ENCODE data around the gene TRPM8. TPM values are rescaled to one million over a fixed set of nuclear protein-coding genes. Genes with fewer than 3 reads are reported as not detected.
"Not testable (repeated sequence)": the region's sequence is repeated elsewhere in the genome, so short reads cannot be mapped to it uniquely, and the experiment has no call there.

TRPM8 gene
- total RNA-seq, 1 donor from 2014 or later: not detected

DNA sequence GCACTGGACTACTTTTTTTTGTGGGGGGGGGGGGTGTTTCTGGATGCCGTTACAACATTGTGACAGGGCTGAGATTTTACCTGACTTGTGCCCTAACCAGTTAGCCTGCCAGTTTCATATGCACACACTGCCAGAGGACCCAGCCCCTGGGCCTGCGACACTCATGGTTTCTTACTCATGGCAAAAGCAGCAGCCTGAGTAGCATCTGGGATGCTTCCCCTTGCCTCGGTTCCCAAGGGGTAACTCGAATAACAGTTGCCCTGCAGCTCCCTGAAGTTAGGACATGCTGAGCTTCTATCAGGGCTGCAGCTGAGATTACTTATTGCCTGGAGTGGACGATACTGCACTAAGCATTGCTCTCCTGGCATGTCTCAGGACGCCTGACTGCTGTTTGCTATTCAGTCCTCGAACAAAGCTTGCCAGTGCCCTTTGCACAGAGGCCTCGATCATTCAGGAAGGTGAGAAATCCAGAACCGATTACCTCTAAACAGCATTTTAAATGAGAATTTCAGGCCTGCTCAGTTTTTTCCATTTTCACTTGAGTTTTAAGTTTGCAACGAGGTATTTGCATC, 47.9 kb downstream of the TRPM8 start:
- Mint-ChIP-seq H3K27me3 (ENCODE audit: unreplicated experiment) (peaks cover 4% of the 10 kb centered on the region), H3K9me3 (ENCODE audit: unreplicated experiment) (no peaks in the 10 kb centered on the region), H3K4me3 (ENCODE audit: unreplicated experiment) (no peak overlapping the region), H3K27ac (ENCODE audit: unreplicated experiment) (peak overlapping the region; percentile 4), H3K4me1 (ENCODE audit: unreplicated experiment) (peaks cover 7% of the 10 kb centered on the region), H3K36me3 (ENCODE audit: unreplicated experiment) (no peaks in the 10 kb centered on the region)
- no peak for DNase-seq (ENCODE audit: extremely low spot score, unreplicated experiment)
- TF ChIP-seq, protein P1, sequence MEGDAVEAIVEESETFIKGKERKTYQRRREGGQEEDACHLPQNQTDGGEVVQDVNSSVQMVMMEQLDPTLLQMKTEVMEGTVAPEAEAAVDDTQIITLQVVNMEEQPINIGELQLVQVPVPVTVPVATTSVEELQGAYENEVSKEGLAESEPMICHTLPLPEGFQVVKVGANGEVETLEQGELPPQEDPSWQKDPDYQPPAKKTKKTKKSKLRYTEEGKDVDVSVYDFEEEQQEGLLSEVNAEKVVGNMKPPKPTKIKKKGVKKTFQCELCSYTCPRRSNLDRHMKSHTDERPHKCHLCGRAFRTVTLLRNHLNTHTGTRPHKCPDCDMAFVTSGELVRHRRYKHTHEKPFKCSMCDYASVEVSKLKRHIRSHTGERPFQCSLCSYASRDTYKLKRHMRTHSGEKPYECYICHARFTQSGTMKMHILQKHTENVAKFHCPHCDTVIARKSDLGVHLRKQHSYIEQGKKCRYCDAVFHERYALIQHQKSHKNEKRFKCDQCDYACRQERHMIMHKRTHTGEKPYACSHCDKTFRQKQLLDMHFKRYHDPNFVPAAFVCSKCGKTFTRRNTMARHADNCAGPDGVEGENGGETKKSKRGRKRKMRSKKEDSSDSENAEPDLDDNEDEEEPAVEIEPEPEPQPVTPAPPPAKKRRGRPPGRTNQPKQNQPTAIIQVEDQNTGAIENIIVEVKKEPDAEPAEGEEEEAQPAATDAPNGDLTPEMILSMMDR (IDR thresholded peaks at IDR 0.05): no peak

DNA sequence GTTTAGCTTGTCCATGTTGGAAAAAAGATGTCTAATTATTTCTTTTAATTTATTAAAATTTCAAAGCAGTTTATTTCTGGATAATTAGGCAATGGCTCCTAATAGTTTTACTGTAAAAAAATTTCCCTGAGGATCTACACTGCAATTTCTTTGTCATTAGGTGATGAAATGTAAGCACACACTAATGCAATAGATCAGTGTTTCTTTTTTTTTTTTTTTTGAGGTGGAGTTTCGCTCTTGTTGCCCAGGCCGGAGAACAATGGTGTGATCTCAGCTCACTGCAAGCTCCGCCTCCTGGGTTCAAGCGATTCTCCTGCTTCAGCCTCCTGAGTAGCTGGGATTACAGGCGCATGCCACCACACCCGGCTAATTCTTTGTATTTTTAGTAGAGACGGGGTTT, 48.5 kb downstream of the TRPM8 start:
- not testable (repeated sequence) for H3K4me1 Mint-ChIP-seq (ENCODE audit: unreplicated experiment); H3K27me3 Mint-ChIP-seq (ENCODE audit: unreplicated experiment); H3K9me3 Mint-ChIP-seq (ENCODE audit: unreplicated experiment); H3K36me3 Mint-ChIP-seq (ENCODE audit: unreplicated experiment); H3K27ac Mint-ChIP-seq (ENCODE audit: unreplicated experiment); H3K4me3 Mint-ChIP-seq (ENCODE audit: unreplicated experiment); DNase-seq (ENCODE audit: extremely low spot score, unreplicated experiment)

DNA sequence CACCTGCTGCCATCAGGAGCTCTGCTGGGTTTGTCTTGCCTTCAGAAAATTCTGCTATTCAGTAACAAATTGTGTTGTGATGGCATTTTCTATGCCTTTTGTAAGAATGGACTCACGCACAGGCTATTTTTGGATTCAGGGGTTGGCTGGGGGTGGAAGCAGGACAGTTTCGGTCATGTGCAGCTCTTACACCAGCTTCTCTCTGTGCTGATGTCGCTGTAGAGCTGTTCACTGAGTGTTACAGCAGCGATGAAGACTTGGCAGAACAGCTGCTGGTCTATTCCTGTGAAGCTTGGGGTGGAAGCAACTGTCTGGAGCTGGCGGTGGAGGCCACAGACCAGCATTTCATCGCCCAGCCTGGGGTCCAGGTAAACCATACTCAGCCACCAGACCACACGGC, 49.2 kb downstream of the TRPM8 start:
- Mint-ChIP-seq H3K27ac (ENCODE audit: unreplicated experiment) (no peak overlapping the region), H3K4me1 (ENCODE audit: unreplicated experiment) (peaks cover 7% of the 10 kb centered on the region), H3K4me3 (ENCODE audit: unreplicated experiment) (no peak overlapping the region), H3K36me3 (ENCODE audit: unreplicated experiment) (no peaks in the 10 kb centered on the region), H3K27me3 (ENCODE audit: unreplicated experiment) (peaks cover 3% of the 10 kb centered on the region), H3K9me3 (ENCODE audit: unreplicated experiment) (no peaks in the 10 kb centered on the region)
- TF ChIP-seq, protein P1 (IDR thresholded peaks at IDR 0.05): no peak
- DNase-seq (ENCODE audit: extremely low spot score, unreplicated experiment): no peak

DNA sequence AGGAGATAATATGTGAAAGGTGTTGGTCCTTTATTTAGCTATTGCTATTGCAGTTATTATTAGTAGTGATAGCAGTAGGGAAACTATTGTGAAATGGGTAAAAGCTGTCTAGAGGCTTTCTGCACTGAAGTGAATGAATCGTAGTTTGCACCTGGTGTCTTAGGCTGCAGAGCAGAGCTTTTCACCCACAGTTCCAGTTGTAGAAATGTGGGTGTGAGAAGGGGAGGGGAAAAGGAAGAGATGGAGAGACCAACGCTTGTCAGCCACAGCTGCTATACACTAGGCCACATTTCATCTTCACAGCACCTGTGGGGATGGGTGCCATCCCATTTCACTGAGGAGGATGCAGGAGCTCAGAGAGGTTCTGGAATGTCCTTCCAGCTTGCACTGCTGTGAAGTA, 50.0 kb downstream of the TRPM8 start:
- peaks cover 3% of the 10 kb centered on the region for H3K27me3 Mint-ChIP-seq (ENCODE audit: unreplicated experiment)
- H3K4me1 Mint-ChIP-seq (ENCODE audit: unreplicated experiment): peaks cover 7% of the 10 kb centered on the region
- H3K9me3 Mint-ChIP-seq (ENCODE audit: unreplicated experiment): no peaks in the 10 kb centered on the region
- no peaks in the 10 kb centered on the region for H3K36me3 Mint-ChIP-seq (ENCODE audit: unreplicated experiment)
- DNase-seq (ENCODE audit: extremely low spot score, unreplicated experiment): no peak
- H3K27ac Mint-ChIP-seq (ENCODE audit: unreplicated experiment): no peak overlapping the region
- TF ChIP-seq, protein P1 (IDR thresholded peaks at IDR 0.05): no peak
- no peak overlapping the region for H3K4me3 Mint-ChIP-seq (ENCODE audit: unreplicated experiment)

DNA sequence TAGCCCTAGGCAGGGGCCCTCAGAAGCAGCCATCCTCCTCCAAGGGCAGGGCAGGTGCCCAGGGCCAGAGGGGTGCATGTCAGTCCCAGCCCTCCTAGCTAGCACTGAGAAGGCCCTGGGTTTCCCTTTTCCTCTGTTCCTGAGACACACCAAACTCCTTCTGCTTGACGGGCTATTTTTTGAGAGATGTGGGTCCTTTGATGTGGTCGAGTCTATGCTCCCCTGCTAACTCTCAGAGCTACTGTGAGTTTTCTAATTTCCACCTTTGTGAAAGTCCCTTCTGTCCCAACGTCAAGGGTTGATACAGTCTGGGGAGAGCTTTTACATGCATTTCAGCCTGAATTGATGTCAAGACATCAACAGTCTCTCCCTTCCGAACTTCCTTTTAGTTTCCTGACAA, 51.4 kb downstream of the TRPM8 start:
- H3K36me3 Mint-ChIP-seq (ENCODE audit: unreplicated experiment): no peaks in the 10 kb centered on the region
- no peak for DNase-seq (ENCODE audit: extremely low spot score, unreplicated experiment)
- no peak overlapping the region for H3K4me3 Mint-ChIP-seq (ENCODE audit: unreplicated experiment)
- TF ChIP-seq, protein P1 (IDR thresholded peaks at IDR 0.05): no peak
- H3K4me1 Mint-ChIP-seq (ENCODE audit: unreplicated experiment): peaks cover 9% of the 10 kb centered on the region
- H3K9me3 Mint-ChIP-seq (ENCODE audit: unreplicated experiment): no peaks in the 10 kb centered on the region
- no peak overlapping the region for H3K27ac Mint-ChIP-seq (ENCODE audit: unreplicated experiment)
- peaks cover 3% of the 10 kb centered on the region for H3K27me3 Mint-ChIP-seq (ENCODE audit: unreplicated experiment)

DNA sequence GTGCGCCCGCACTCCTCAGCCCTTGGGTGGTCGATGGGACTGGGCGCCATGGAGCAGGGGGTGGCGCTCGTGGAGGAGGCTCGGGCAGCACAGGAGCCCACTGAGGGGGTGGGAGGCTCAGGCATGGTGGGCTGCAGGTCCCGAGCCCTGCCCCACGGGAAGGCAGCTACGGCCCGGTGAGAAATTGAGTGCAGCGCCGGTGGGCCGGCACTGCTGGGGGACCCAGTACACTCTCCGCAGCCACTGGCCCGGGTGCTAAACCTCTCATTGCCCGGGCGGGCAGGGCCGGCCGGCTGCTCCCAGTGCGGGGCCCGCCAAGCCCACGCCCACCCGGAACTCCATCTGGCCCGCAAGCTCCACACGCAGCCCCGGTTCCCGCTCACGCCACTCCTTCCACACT, 55.3 kb downstream of the TRPM8 start:
- not testable (repeated sequence) for H3K27ac Mint-ChIP-seq (ENCODE audit: unreplicated experiment); H3K27me3 Mint-ChIP-seq (ENCODE audit: unreplicated experiment); DNase-seq (ENCODE audit: extremely low spot score, unreplicated experiment); H3K36me3 Mint-ChIP-seq (ENCODE audit: unreplicated experiment); H3K4me3 Mint-ChIP-seq (ENCODE audit: unreplicated experiment); H3K9me3 Mint-ChIP-seq (ENCODE audit: unreplicated experiment)
- peaks cover 26% of the 10 kb centered on the region for H3K4me1 Mint-ChIP-seq (ENCODE audit: unreplicated experiment)

Data from osteocyte (in vitro differentiated cells).